Measurements from ENCODE around the gene ZNF175. TPM values are rescaled to one million over a fixed set of nuclear protein-coding genes. Genes with fewer than 3 reads are reported as not detected.

ZNF175 gene
- total and polyA plus RNA-seq, 4 donors, result 8.5 to 17.8 (median 12.4) TPM

- H3K27me3 ChIP-seq (ENCODE audit: control insufficient read depth, insufficient read depth, low read length), result no peaks in the 10 kb centered on the region
- H3K4me3 ChIP-seq (ENCODE audit: low read depth, low read length), result no peak overlapping the region
- no peaks in the 10 kb centered on the region for H3K4me1 ChIP-seq (ENCODE audit: control insufficient read depth, insufficient read depth, low read length)
- no peaks in the 10 kb centered on the region for H3K36me3 ChIP-seq (ENCODE audit: control insufficient read depth, insufficient read depth, low read length)
- no peaks in the 10 kb centered on the region for H3K9me3 ChIP-seq (ENCODE audit: control insufficient read depth, insufficient read depth, low read length)
- no peak for DNase-seq (ENCODE audit: low read depth in 4 of 6, low spot score in 6 of 6)
- no peak overlapping the region for H3K27ac ChIP-seq (ENCODE audit: low read depth, low read length)
These were observed 70.6 kb downstream of the ZNF175 start for GRCh38 chr19:51641648-51642047.

Other genes with a start within 250 kb of the ZNF175 start
- 1 to 10 TPM; 2.6 to 6.7 TPM for gene VSIG10L, start 229.1 kb upstream of the ZNF175 start, total RNA-seq
- 10 to 100 TPM in 1 of 2 donors, 1 to 10 TPM in 1; 10.0 to 12.7 TPM for gene VSIG10L, start 229.1 kb upstream of the ZNF175 start, polyA plus RNA-seq (ENCODE audit: insufficient read length in 2 of 2)
- 100 to 1,000 TPM in 1 of 2 donors, 10 to 100 TPM in 1; 40.2 to 196 TPM for gene ETFB, start 204.9 kb upstream of the ZNF175 start, total RNA-seq
- 100 to 1,000 TPM in 1 of 2 donors, 10 to 100 TPM in 1; 87.4 to 107 TPM for gene ETFB, start 204.9 kb upstream of the ZNF175 start, polyA plus RNA-seq (ENCODE audit: insufficient read length in 2 of 2)
- 1 to 10 TPM in 1 of 2 donors, not detected in 1; 7.9 TPM for gene CLDND2, start 202.3 kb upstream of the ZNF175 start, total RNA-seq
- gene CLDND2, start 202.3 kb upstream of the ZNF175 start, polyA plus RNA-seq (ENCODE audit: insufficient read length in 2 of 2), result 1 to 10 TPM; 5.9 to 7.6 TPM
- 1 to 10 TPM in 1 of 2 donors, under 1 TPM in 1; 0.44 to 6.0 TPM for gene NKG7, start 198.6 kb upstream of the ZNF175 start, total RNA-seq
- gene NKG7, start 198.6 kb upstream of the ZNF175 start, polyA plus RNA-seq (ENCODE audit: insufficient read length in 2 of 2), result under 1 TPM in 1 of 2 donors, not detected in 1; 0.69 TPM
- not detected for gene LIM2, start 183.3 kb upstream of the ZNF175 start, total RNA-seq
- gene LIM2, start 183.3 kb upstream of the ZNF175 start, polyA plus RNA-seq (ENCODE audit: insufficient read length in 2 of 2), result not detected
- gene C19orf84, start 180.7 kb upstream of the ZNF175 start, total RNA-seq, result not detected
- gene C19orf84, start 180.7 kb upstream of the ZNF175 start, polyA plus RNA-seq (ENCODE audit: insufficient read length in 2 of 2), result not detected
- 1 to 10 TPM; 3.1 to 3.7 TPM for gene SIGLEC10, start 153.6 kb upstream of the ZNF175 start, total RNA-seq
- 1 to 10 TPM; 6.6 to 7.1 TPM for gene SIGLEC10, start 153.6 kb upstream of the ZNF175 start, polyA plus RNA-seq (ENCODE audit: insufficient read length in 2 of 2)
- gene SIGLEC8, start 112.8 kb upstream of the ZNF175 start, total RNA-seq, result 1 to 10 TPM; 2.0 to 3.6 TPM
- gene SIGLEC8, start 112.8 kb upstream of the ZNF175 start, polyA plus RNA-seq (ENCODE audit: insufficient read length in 2 of 2), result 1 to 10 TPM; 3.8 to 4.7 TPM
- not detected for gene CEACAM18, start 92.7 kb upstream of the ZNF175 start, total RNA-seq
- not detected for gene CEACAM18, start 92.7 kb upstream of the ZNF175 start, polyA plus RNA-seq (ENCODE audit: insufficient read length in 2 of 2)
- gene SIGLEC12, start 69.5 kb upstream of the ZNF175 start, total RNA-seq, result under 1 TPM in 1 of 2 donors, not detected in 1; 0.06 TPM
- gene SIGLEC12, start 69.5 kb upstream of the ZNF175 start, polyA plus RNA-seq (ENCODE audit: insufficient read length in 2 of 2), result not detected
- under 1 TPM in 1 of 2 donors, not detected in 1; 0.11 TPM for gene SIGLEC6, start 39.6 kb upstream of the ZNF175 start, total RNA-seq
- gene SIGLEC6, start 39.6 kb upstream of the ZNF175 start, polyA plus RNA-seq (ENCODE audit: insufficient read length in 2 of 2), result not detected
- 1 to 10 TPM in 1 of 2 donors, under 1 TPM in 1; 0.44 to 1.6 TPM for gene SIGLEC5, start 59.1 kb downstream of the ZNF175 start, total RNA-seq
- gene SIGLEC5, start 59.1 kb downstream of the ZNF175 start, polyA plus RNA-seq (ENCODE audit: insufficient read length in 2 of 2), result under 1 TPM in 1 of 2 donors, not detected in 1; 0.22 TPM
- 1 to 10 TPM; 1.0 to 1.1 TPM for gene SIGLEC14, start 75.5 kb downstream of the ZNF175 start, total RNA-seq
- 1 to 10 TPM; 3.0 to 3.5 TPM for gene SIGLEC14, start 75.5 kb downstream of the ZNF175 start, polyA plus RNA-seq (ENCODE audit: insufficient read length in 2 of 2)
- gene SPACA6, start 122.0 kb downstream of the ZNF175 start, total RNA-seq, result 10 to 100 TPM in 1 of 2 donors, 1 to 10 TPM in 1; 2.6 to 18.0 TPM
- 10 to 100 TPM; 11.4 to 23.2 TPM for gene SPACA6, start 122.0 kb downstream of the ZNF175 start, polyA plus RNA-seq (ENCODE audit: insufficient read length in 2 of 2)
- gene HAS1, start 152.7 kb downstream of the ZNF175 start, total RNA-seq, result 1 to 10 TPM in 1 of 2 donors, under 1 TPM in 1; 0.61 to 1.6 TPM
- 1 to 10 TPM; 3.0 to 4.3 TPM for gene HAS1, start 152.7 kb downstream of the ZNF175 start, polyA plus RNA-seq (ENCODE audit: insufficient read length in 2 of 2)
- 10 to 100 TPM in 1 of 2 donors, 1 to 10 TPM in 1; 5.2 to 19.4 TPM for gene FPR1, start 180.6 kb downstream of the ZNF175 start, total RNA-seq
- 10 to 100 TPM in 1 of 2 donors, 1 to 10 TPM in 1; 8.0 to 10.7 TPM for gene FPR1, start 180.6 kb downstream of the ZNF175 start, polyA plus RNA-seq (ENCODE audit: insufficient read length in 2 of 2)
- 1 to 10 TPM in 1 of 2 donors, under 1 TPM in 1; 0.33 to 5.6 TPM for gene FPR2, start 189.9 kb downstream of the ZNF175 start, total RNA-seq
- gene FPR2, start 189.9 kb downstream of the ZNF175 start, polyA plus RNA-seq (ENCODE audit: insufficient read length in 2 of 2), result not detected
- gene FPR3, start 223.9 kb downstream of the ZNF175 start, total RNA-seq, result 1 to 10 TPM in 1 of 2 donors, under 1 TPM in 1; 0.17 to 2.6 TPM
- gene FPR3, start 223.9 kb downstream of the ZNF175 start, polyA plus RNA-seq (ENCODE audit: insufficient read length in 2 of 2), result under 1 TPM in 1 of 2 donors, not detected in 1; 0.09 TPM

Data from spinal cord (tissue), 9 donors.